Liver (tissue), 9 donors: ENCODE measurements around the gene SERPINC1. TPM values are rescaled to one million over a fixed set of nuclear protein-coding genes. Genes with fewer than 3 reads are reported as not detected.
"Not testable (repeated sequence)": the region's sequence is repeated elsewhere in the genome, so short reads cannot be mapped to it uniquely, and the experiment has no call there.

Experiments used
- DNase-seq: peaks from one replicate; pipeline ENCODE4 v3.0.0-alpha.2; 2017; ENCODE audit warnings: low spot score
- H3K27ac ChIP-seq, 2 donors: one replicate each; pipeline ENCODE4 v1.7.0; 2013; ENCODE audit warnings: inconsistent platforms in 2 of 2, low read length in 2 of 2, control low read depth in 1 of 2, low read depth in 1 of 2, mild to moderate bottlenecking in 1 of 2
- H3K27me3 ChIP-seq, 4 donors: one replicate each; pipeline versions ENCODE4 v1.6.1 to v1.7.0; 2013; ENCODE audit warnings: low read length in 3 of 4, inconsistent platforms in 1 of 4, mild to moderate bottlenecking in 1 of 4, moderate library complexity in 1 of 4; ENCODE audit not compliant: control insufficient read depth in 4 of 4, insufficient read depth in 4 of 4
- H3K36me3 ChIP-seq, 4 donors: one replicate each; pipeline versions ENCODE4 v1.6.1 to v1.7.0; 2013; ENCODE audit warnings: low read length in 3 of 4, mild to moderate bottlenecking in 3 of 4, low read depth in 1 of 4, moderate library complexity in 1 of 4; ENCODE audit not compliant: control insufficient read depth in 4 of 4, insufficient read depth in 3 of 4
- H3K4me1 ChIP-seq, 4 donors: one replicate each; pipeline versions ENCODE4 v1.6.1 to v1.7.0; 2013; ENCODE audit warnings: low read length in 3 of 4, mild to moderate bottlenecking in 3 of 4, moderate library complexity in 1 of 4; ENCODE audit not compliant: control insufficient read depth in 4 of 4, insufficient read depth in 4 of 4
- H3K4me3 ChIP-seq, 3 donors: one replicate each; pipeline versions ENCODE4 v1.6.1 to v1.7.0; 2013; ENCODE audit warnings: low read length in 3 of 3, control low read depth in 1 of 3, low read depth in 1 of 3, mild to moderate bottlenecking in 1 of 3
- H3K9ac ChIP-seq, 2 donors: one replicate each; pipeline ENCODE4 v1.7.0; 2013; ENCODE audit warnings: low read length in 2 of 2, mild to moderate bottlenecking in 2 of 2, moderate library complexity in 2 of 2, control low read depth in 1 of 2, low read depth in 1 of 2
- H3K9me3 ChIP-seq, 4 donors: one replicate each; pipeline versions ENCODE4 v1.6.1 to v1.7.0; 2013; ENCODE audit warnings: low read length in 3 of 4; ENCODE audit not compliant: control insufficient read depth in 4 of 4
- ATF3 ChIP-seq: IDR thresholded peaks from 2 replicates; pipeline ENCODE4 v1.6.1; 2016; ENCODE audit warnings: antibody characterized with exemption
- EGR1 ChIP-seq, 2 donors: IDR thresholded peaks; 2 replicates each; pipeline ENCODE4 v1.6.1; 2016 to 2018; ENCODE audit warnings: antibody characterized with exemption in 2 of 2, low read depth in 2 of 2
- FOXA1 ChIP-seq: IDR thresholded peaks from 2 replicates; pipeline ENCODE4 v1.6.1; 2016; ENCODE audit warnings: antibody characterized with exemption
- FOXA2 ChIP-seq: IDR thresholded peaks from 2 replicates; pipeline ENCODE4 v1.6.1; 2016; ENCODE audit warnings: antibody characterized with exemption
- GABPA ChIP-seq, 2 donors: IDR thresholded peaks in 1 of 2; conservative IDR thresholded peaks in 1 of 2; 2 replicates each; pipeline ENCODE4 v1.6.1; 2016; ENCODE audit warnings: antibody characterized with exemption in 2 of 2, mild to moderate bottlenecking in 1 of 2, moderate library complexity in 1 of 2
- HNF4A ChIP-seq, 2 donors: conservative IDR thresholded peaks; 2 replicates each; pipeline ENCODE4 v1.6.1; 2016; ENCODE audit warnings: antibody characterized with exemption in 2 of 2, mild to moderate bottlenecking in 2 of 2
- HNF4G ChIP-seq: IDR thresholded peaks from 2 replicates; pipeline ENCODE4 v1.6.1; 2016; ENCODE audit warnings: antibody characterized with exemption
- JUND ChIP-seq, 2 donors: IDR thresholded peaks; 2 replicates each; pipeline ENCODE4 v1.6.1; 2016; ENCODE audit warnings: antibody characterized with exemption in 2 of 2
- MAX ChIP-seq: IDR thresholded peaks from 2 replicates; pipeline ENCODE4 v1.6.1; 2016; ENCODE audit warnings: antibody characterized with exemption
- NR2F2 ChIP-seq: IDR thresholded peaks from 2 replicates; pipeline ENCODE4 v1.6.1; 2016; ENCODE audit warnings: antibody characterized with exemption
- RAD21 ChIP-seq, 2 donors: IDR thresholded peaks; 2 replicates each; pipeline ENCODE4 v1.6.1; 2016; ENCODE audit warnings: antibody characterized with exemption in 2 of 2, mild to moderate bottlenecking in 2 of 2
- REST ChIP-seq: IDR thresholded peaks from 2 replicates; pipeline ENCODE4 v1.6.1; 2016; ENCODE audit warnings: antibody characterized with exemption, mild to moderate bottlenecking
- RXRA ChIP-seq, 2 donors: IDR thresholded peaks; 2 replicates each; pipeline ENCODE4 v1.6.1; 2017 to 2018; ENCODE audit warnings: antibody characterized with exemption in 2 of 2, mild to moderate bottlenecking in 1 of 2
- SP1 ChIP-seq: IDR thresholded peaks from 2 replicates; pipeline ENCODE4 v1.6.1; 2018; ENCODE audit warnings: antibody characterized with exemption, mild to moderate bottlenecking
- TAF1 ChIP-seq: conservative IDR thresholded peaks from 2 replicates; pipeline ENCODE4 v1.6.1; 2016; ENCODE audit warnings: antibody characterized with exemption, mild to moderate bottlenecking
- YY1 ChIP-seq: IDR thresholded peaks from 2 replicates; pipeline ENCODE4 v1.6.1; 2016; ENCODE audit warnings: antibody characterized with exemption, mild to moderate bottlenecking
- WGBS: extraction: QIAGEN DNeasy Blood & Tissue Kit; methylation state at CpG from one replicate; pipeline ENCODE4 v1.1.7; 2013; 5-methylcytosine and 5-hydroxymethylcytosine counted together
- polyA plus RNA-seq, 2 donors: library from polyadenylated mRNA; stranded (reverse) in 1 of 2; unstranded in 1 of 2; fragments of 200-250 nt in 1 of 2; fragments of >200 nt in 1 of 2; fragmentation: Nextera tagmentation in 1 of 2; extraction: Ambion mirVana in 1 of 2; gene quantifications; one replicate each; pipeline versions ENCODE4 v1.2.1 to v1.2.3, GENCODE V29; 2013 to 2015
- total RNA-seq, 2 donors: library from RNA; depleted of rRNA; stranded (reverse); fragments of >200 nt; gene quantifications; one replicate each; pipeline ENCODE4 v1.2.3, GENCODE V29; 2014
- TF ChIP-seq, protein P1 (sequence below): IDR thresholded peaks from 2 replicates; pipeline ENCODE4 v1.6.1; 2016; ENCODE audit warnings: antibody characterized with exemption
- TF ChIP-seq, protein P2 (sequence below): fragments of 150-350 bp; IDR thresholded peaks from 2 replicates; pipeline ENCODE4 v1.5.1; 2017; ENCODE audit warnings: improper control_type of control experiment, low read depth, low read length; ENCODE audit not compliant: missing input control
- donor health status: healthy.
- donor health status: healthy.
- donor health status: healthy.
- donor health status: healthy.
- donor health status: healthy.

Gene SERPINC1
- total and polyA plus RNA-seq, 4 donors = 742 to 2,589 (median 2,412) TPM

DNA sequence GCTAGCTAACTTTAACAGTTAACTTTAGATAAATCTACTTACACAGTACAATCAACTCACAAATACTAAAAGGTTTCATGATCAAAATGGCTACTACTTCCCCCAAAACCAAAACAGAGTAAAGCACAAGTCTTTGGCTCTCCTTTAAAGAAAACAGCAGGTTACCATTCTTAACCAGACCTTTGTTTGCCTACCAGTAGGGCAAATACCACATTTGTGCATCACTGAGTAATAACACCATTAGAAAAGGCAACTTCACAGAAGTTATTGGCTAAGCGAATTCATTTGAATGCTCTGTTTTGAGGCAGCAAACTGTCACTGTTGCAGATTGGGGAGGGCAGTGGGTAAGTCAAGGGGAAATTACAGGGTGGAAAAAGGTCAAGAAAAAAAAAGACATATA, 17.3 kb upstream of the SERPINC1 start:
- TF ChIP-seq RAD21 (IDR thresholded peaks at IDR 0.05) (peak in 1 of 2 donors; percentile 16), SP1 (no peak)
- no peak overlapping the region for H3K4me3 ChIP-seq
- peaks cover 4 to 10% (median 8%) of the 10 kb centered on the region in 4 donors for H3K36me3 ChIP-seq
- WGBS = 95% methylated on average over 1 of the region's 1 CpG
- H3K9me3 ChIP-seq = no peaks in the 10 kb centered on the region
- no peaks in the 10 kb centered on the region for H3K27me3 ChIP-seq
- H3K9ac ChIP-seq = no peak overlapping the region
- DNase-seq = no peak
- H3K4me1 ChIP-seq = peaks cover 0 to 21% (median 6%) of the 10 kb centered on the region in 4 donors
- no peak overlapping the region for H3K27ac ChIP-seq

GRCh38 chr1:173930541-173930940, 13.4 kb upstream of the SERPINC1 start:
- not testable (repeated sequence) for H3K27me3 ChIP-seq, H3K9ac ChIP-seq, H3K27ac ChIP-seq, H3K4me3 ChIP-seq, H3K9me3 ChIP-seq, H3K36me3 ChIP-seq, DNase-seq
- 99% methylated on average over 5 of the region's 5 CpGs for whole genome bisulfite sequencing
- H3K4me1 ChIP-seq = peaks cover 3 to 49% (median 22%) of the 10 kb centered on the region in 4 donors

- 35% methylated on average over 8 of the region's 8 CpGs for WGBS
- peak in 1 of 2 donors; percentile 27 for TF ChIP-seq GABPA (IDR thresholded peaks at IDR 0.05 in 1 of 2, conservative IDR thresholded peaks at IDR 0.05 in 1 of 2)
- no peak for TF ChIP-seq ATF3
- peak in 1 of 2 donors; percentile 25 for TF ChIP-seq RAD21 (IDR thresholded peaks at IDR 0.05)
- peak; percentile 77 to 84 for TF ChIP-seq HNF4A (conservative IDR thresholded peaks at IDR 0.05)
- peak; percentile 58 for TF ChIP-seq YY1
- peak; percentile 1 for TF ChIP-seq HNF4G
- peak; percentile 31 for TF ChIP-seq TAF1
- TF ChIP-seq EGR1 (IDR thresholded peaks at IDR 0.05; ENCODE audit: low read depth in 2 of 2) = no peak
- TF ChIP-seq FOXA2 = no peak
- no peak for TF ChIP-seq FOXA1
- TF ChIP-seq RXRA (IDR thresholded peaks at IDR 0.05) = peak; percentile 73 to 77
- TF ChIP-seq, protein P1, sequence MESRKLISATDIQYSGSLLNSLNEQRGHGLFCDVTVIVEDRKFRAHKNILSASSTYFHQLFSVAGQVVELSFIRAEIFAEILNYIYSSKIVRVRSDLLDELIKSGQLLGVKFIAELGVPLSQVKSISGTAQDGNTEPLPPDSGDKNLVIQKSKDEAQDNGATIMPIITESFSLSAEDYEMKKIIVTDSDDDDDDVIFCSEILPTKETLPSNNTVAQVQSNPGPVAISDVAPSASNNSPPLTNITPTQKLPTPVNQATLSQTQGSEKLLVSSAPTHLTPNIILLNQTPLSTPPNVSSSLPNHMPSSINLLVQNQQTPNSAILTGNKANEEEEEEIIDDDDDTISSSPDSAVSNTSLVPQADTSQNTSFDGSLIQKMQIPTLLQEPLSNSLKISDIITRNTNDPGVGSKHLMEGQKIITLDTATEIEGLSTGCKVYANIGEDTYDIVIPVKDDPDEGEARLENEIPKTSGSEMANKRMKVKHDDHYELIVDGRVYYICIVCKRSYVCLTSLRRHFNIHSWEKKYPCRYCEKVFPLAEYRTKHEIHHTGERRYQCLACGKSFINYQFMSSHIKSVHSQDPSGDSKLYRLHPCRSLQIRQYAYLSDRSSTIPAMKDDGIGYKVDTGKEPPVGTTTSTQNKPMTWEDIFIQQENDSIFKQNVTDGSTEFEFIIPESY = peak; percentile 26
- no peak for TF ChIP-seq NR2F2
- peak; percentile 85 for TF ChIP-seq SP1
- TF ChIP-seq MAX = peak; percentile 65
- TF ChIP-seq REST = peak; percentile 61
- peak; percentile 56 to 74 for TF ChIP-seq JUND (IDR thresholded peaks at IDR 0.05)
- TF ChIP-seq, protein P2, sequence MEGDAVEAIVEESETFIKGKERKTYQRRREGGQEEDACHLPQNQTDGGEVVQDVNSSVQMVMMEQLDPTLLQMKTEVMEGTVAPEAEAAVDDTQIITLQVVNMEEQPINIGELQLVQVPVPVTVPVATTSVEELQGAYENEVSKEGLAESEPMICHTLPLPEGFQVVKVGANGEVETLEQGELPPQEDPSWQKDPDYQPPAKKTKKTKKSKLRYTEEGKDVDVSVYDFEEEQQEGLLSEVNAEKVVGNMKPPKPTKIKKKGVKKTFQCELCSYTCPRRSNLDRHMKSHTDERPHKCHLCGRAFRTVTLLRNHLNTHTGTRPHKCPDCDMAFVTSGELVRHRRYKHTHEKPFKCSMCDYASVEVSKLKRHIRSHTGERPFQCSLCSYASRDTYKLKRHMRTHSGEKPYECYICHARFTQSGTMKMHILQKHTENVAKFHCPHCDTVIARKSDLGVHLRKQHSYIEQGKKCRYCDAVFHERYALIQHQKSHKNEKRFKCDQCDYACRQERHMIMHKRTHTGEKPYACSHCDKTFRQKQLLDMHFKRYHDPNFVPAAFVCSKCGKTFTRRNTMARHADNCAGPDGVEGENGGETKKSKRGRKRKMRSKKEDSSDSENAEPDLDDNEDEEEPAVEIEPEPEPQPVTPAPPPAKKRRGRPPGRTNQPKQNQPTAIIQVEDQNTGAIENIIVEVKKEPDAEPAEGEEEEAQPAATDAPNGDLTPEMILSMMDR = no peak
- no peaks in the 10 kb centered on the region for H3K9me3 ChIP-seq
- H3K27me3 ChIP-seq = no peaks in the 10 kb centered on the region
- H3K36me3 ChIP-seq = no peaks in the 10 kb centered on the region
- no peak for DNase-seq
- peak overlapping the region; percentile 21 to 48 (median 46) for H3K4me3 ChIP-seq
- H3K4me1 ChIP-seq = peaks cover 3 to 45% (median 30%) of the 10 kb centered on the region in 4 donors
- peak overlapping the region; percentile 41 to 59 for H3K9ac ChIP-seq
- H3K27ac ChIP-seq = peak overlapping the region; percentile 72 to 89
Measured at GRCh38 chr1:173925306-173926242, 8.4 kb upstream of the SERPINC1 start.
